ENCODE data around the gene INVS.

DNA sequence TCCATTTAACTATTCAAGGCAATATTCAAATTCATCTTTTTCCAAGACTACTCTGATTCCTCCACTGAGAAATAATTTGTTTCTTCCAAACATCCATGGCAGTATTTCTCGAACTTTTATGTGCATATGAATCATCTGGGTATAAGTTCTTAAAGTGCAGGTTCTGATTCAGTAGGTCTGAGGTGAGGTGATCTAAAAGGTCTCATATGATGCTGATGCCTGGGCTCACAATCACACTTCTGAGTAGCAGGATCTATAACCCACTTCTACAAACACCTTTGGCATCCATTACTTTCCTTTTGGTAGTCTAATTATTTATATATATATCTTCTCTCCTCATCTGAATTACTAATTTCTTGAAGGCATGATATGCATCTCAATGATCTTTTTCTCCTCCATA lies 7.4 kb upstream of the INVS start:
- TF ChIP-seq, protein P1, sequence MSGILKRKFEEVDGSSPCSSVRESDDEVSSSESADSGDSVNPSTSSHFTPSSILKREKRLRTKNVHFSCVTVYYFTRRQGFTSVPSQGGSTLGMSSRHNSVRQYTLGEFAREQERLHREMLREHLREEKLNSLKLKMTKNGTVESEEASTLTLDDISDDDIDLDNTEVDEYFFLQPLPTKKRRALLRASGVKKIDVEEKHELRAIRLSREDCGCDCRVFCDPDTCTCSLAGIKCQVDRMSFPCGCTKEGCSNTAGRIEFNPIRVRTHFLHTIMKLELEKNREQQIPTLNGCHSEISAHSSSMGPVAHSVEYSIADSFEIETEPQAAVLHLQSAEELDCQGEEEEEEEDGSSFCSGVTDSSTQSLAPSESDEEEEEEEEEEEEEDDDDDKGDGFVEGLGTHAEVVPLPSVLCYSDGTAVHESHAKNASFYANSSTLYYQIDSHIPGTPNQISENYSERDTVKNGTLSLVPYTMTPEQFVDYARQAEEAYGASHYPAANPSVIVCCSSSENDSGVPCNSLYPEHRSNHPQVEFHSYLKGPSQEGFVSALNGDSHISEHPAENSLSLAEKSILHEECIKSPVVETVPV (CRISPR knock-in tag; IDR thresholded peaks at IDR 0.05): no peak
- TF ChIP-seq, protein P2, sequence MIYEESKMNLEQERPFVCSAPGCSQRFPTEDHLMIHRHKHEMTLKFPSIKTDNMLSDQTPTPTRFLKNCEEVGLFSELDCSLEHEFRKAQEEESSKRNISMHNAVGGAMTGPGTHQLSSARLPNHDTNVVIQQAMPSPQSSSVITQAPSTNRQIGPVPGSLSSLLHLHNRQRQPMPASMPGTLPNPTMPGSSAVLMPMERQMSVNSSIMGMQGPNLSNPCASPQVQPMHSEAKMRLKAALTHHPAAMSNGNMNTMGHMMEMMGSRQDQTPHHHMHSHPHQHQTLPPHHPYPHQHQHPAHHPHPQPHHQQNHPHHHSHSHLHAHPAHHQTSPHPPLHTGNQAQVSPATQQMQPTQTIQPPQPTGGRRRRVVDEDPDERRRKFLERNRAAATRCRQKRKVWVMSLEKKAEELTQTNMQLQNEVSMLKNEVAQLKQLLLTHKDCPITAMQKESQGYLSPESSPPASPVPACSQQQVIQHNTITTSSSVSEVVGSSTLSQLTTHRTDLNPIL (CRISPR knock-in tag; IDR thresholded peaks at IDR 0.05; ENCODE audit: low read depth): no peak
- TF ChIP-seq RARB (CRISPR knock-in tag; IDR thresholded peaks at IDR 0.05): no peak
- TF ChIP-seq TCF4 (CRISPR knock-in tag; IDR thresholded peaks at IDR 0.05; ENCODE audit: borderline replicate concordance): no peak

All from SK-N-SH treated with all-trans-retinoic acid at 6 μM for 48 hours (cell line).